Right kidney (tissue), 9 donors: Measurements from ENCODE around the gene SDHAF4.
"Not testable (repeated sequence)": the region's sequence is repeated elsewhere in the genome, so short reads cannot be mapped to it uniquely, and the experiment has no call there.

Experiments
- DNase-seq: peaks from one replicate; pipeline ENCODE4 v3.0.0-alpha.2; 2016
- long read RNA-seq, 8 donors: transcript quantifications; one replicate each; lab custom pipeline, GENCODE V29; 2026

Gene SDHAF4
- long read RNA-seq, donor 1, transcript SDHAF4-201 (3 exons, 1,196 nt) = major isoform, 15 of 20 reads
- long read RNA-seq, donor 1, partial matches to known transcripts = 0 of 20 reads
- long read RNA-seq, donor 1, other reads (novel, unspliced or antisense) = 5 of 20 reads
- long read RNA-seq, donor 2, transcript SDHAF4-201 (3 exons, 1,196 nt) = major isoform, 7 of 7 reads
- long read RNA-seq, donor 2, partial matches to known transcripts = 0 of 7 reads
- long read RNA-seq, donor 2, other reads (novel, unspliced or antisense) = 0 of 7 reads
- long read RNA-seq, donor 3, partial matches to known transcripts = 0 of 3 reads
- long read RNA-seq, donor 3, other reads (novel, unspliced or antisense) = 0 of 3 reads
- long read RNA-seq, donor 4, transcript SDHAF4-201 (3 exons, 1,196 nt) = major isoform, 6 of 6 reads
- long read RNA-seq, donor 4, partial matches to known transcripts = 0 of 6 reads
- long read RNA-seq, donor 4, other reads (novel, unspliced or antisense) = 0 of 6 reads
- long read RNA-seq, donor 5, partial matches to known transcripts = 0 of 4 reads
- long read RNA-seq, donor 5, other reads (novel, unspliced or antisense) = 0 of 4 reads
- long read RNA-seq, donor 6, transcript SDHAF4-201 (3 exons, 1,196 nt) = major isoform, 7 of 13 reads
- long read RNA-seq, donor 6, partial matches to known transcripts = 0 of 13 reads
- long read RNA-seq, donor 6, other reads (novel, unspliced or antisense) = 6 of 13 reads
- long read RNA-seq, donor 7, transcript SDHAF4-201 (3 exons, 1,196 nt) = major isoform, 15 of 17 reads
- long read RNA-seq, donor 7, partial matches to known transcripts = 0 of 17 reads
- long read RNA-seq, donor 7, other reads (novel, unspliced or antisense) = 0 of 17 reads
- long read RNA-seq, donor 8, transcript SDHAF4-201 (3 exons, 1,196 nt) = major isoform, 5 of 5 reads
- long read RNA-seq, donor 8, partial matches to known transcripts = 0 of 5 reads
- long read RNA-seq, donor 8, other reads (novel, unspliced or antisense) = 0 of 5 reads

DNA sequence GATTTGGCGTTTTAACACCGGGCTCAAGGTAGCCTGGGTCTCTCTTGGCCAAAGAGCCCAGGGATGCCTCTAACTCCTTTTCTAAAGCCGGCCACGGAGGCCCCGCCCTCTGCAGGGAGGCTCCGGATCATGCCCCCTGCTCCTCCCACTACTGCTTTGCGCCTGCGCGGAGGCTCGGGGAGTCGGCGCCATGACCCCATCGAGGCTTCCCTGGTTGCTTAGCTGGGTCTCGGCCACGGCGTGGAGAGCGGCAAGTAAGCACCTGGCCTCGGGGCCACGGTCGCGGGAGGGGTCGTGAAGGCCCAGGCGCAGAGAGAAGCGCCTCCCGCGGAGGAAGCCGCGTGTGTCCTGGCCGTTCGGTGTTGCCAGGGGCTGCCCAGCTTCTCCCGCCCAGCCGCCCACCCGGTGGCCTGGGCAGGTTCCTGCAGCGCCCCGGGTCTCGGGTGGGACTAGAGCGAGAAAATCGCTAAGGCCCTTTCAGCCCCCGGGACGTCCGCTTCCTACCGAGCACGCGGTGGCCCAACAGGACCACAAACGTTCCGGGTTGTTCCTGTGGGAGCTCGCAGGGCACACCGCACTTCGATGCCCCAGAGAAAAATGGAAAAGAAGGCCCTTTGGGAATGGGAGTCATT is at the start of gene SDHAF4:
Gene SDHAF4 (plus strand): TSS at position 180 of the 632 bp plus-strand sequence. CDS start 11 bp downstream, at position 191.
- peak; percentile 97 for DNase-seq

DNA sequence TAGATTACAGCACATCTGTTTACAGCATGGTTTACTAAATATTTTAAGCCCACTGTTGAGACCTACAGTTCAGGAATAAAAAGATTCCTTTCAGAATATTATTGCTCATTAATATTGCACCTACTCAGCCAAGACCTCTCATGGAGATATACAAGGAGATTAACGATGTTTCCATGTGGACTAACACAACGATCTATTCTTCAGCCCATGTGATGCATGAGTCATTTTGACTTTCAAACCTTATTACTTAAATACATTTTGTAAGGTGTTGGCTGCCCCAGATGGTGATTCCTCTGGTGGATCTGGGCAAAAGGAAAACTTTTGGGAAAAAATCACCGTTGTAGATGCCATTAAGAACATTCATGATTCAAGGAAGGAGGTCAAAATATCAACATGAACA is 48.0 kb upstream of the SDHAF4 start:
- DNase-seq = no peak

DNA sequence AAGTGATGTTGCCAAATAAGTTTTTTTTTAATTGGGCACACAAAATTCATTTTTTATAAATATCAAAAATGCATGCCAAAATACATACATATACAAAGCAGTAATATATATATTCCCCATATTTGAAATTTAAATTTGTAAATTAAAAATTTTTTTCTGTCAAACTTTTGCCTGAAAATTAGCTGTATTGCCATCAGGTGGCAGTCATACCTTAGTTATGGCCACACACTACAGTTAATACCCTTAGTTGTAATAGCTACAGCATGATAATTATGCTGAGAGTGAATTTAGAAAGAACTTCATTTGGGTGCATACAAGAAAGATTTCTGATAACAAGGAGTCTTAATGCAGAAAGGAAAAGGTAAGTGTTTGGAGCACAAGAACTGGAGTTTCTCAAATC is 46.2 kb upstream of the SDHAF4 start:
- no peak for DNase-seq

DNA sequence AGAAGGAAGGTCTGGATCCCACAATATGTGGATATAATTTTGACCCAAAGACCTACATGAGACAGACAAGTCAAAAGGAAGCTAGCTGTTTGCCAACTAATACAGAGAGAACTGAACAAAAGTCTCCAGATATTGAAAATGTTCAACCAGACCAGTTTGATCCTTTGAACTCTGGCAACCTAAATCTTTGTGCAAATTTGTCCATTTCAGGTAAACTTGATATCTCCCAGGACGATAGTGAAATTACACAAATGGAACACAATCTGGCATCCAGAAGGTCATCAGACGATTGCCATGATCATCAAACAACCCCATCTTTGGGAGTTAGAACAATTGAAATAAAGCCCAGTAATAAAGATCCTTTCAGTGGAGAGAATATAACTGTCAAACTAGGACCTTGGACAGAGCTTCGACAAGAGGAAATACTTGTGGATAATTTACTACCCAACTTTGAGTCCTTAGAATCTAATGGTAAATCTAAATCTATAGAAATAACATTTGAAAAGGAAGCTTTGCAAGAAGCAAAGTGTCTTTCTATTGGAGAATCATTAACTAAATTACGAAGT is 41.9 kb upstream of the SDHAF4 start:
- no peak for DNase-seq

DNA sequence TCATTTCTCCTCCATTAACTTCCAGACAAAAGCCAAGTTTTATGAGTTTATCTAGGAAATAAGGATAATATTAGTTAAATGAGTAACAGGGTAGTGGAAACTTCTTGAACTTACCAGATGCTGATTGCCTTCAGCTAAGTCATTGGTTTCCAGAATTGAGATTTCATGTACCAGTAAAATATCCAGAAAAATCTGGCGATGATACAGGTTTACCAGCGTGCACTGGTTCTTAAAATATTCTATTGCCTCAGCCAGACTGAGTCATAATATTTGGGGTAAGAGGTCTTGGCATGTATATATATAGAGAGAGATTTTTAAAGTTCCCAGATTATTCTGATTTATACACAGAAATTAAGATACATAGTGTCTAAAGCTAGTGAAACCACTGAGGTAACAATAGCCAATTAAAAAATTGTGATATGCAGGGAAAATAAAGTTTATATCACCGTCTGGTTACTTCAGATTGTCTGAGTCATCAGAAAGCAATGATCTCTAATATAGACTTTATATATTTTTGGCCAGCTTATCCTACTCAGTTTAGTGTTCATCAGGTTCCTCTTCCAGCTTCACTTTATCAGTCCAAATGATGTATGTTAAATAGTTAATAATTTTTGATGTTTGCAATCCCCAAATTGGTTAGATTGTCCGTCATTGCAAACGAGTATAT is 39.5 kb upstream of the SDHAF4 start:
- no peak for DNase-seq

DNA sequence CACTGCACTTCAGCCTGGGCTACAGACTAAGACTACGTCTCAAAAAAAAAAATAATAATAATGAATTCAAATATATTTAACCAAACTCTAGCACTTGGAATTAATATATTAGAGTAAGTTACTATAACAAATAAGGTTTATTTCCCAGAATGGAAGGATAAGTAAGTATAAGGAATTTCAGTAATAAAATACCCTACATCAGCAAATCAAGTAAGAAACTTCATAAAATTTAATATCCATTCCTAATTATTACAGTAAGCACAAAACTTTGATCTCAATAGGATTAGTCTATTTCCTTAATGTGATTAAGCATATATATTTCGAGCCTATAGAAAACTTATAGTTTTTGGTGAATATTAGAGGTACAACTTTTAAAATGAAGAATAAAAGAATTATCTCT is 36.7 kb upstream of the SDHAF4 start:
- no peak for DNase-seq

DNA sequence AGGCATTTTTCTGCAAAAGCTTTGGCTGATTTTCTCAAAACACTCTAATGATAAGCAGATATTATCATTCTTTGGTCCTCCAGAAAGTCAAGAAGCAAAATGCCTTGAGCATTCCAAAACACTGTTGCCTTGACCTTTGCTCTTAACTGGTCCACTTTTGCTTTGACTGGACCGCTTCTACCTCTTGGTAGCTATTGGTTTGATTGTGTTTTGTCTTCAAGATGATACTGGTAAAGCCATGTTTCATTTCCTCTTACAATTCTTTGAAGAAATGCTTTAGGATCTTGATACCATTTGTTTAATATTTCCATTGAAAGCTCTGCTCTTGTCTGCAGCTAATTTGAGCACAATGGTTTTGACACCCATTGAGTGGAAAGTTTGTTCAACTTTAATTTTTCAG is 35.6 kb upstream of the SDHAF4 start:
- no peak for DNase-seq

DNA sequence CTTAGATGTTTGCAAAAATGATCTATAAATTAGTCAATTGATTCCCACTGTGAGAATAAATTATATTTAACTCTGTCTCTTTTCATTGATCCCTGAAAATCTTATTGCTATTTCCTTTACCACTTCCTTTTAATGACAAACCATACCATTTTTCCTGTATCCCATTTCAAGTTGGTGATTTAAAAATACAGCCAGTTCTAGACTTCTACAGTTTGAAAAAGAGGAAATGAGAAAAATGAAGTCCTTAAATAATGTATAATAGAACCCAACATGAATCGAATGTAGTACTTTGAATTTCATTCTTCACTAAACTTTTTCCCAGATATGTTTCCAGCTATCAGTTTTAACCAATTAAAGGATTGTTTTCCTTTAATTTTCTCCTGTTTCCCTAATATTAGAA is 29.5 kb upstream of the SDHAF4 start:
- no peak for DNase-seq

DNA sequence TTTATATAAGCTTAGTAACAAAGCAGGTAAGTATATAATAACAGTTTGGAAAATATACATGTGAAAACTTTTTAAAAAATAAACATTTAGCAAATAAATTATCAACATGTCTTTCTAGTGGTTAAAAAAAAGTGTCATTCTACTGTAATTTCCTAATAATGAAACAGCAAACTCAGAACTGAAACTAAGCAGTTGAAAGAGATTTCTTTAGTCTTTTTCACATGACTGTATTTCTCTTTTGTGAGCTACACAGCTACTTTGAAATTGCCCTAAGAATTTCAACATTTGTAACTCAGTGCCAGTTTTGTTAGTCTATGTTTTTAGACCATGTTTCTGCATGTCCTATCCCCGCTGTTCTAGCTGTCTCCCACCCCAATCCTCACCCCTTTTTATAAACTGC is 28.4 kb upstream of the SDHAF4 start:
- no peak for DNase-seq

DNA sequence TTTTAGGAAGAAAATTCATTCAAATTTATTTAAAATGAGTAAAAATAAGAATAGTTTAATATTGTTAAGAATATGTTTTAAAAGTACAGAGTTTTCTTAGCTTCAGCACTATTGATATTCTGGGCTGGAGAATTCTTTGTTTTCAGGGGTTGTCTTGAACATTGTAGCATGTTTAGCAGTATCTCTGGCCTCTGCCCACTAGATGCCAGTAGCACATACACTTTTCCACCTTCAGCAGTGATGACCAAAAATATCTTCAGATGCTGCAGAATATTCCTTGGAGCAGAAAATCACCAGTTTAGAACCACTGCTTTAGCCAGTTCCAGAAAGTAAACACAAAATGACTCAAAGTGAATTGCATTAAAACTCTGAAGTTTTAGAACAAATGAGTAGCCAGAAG is 19.4 kb upstream of the SDHAF4 start:
- no peak for DNase-seq

DNA sequence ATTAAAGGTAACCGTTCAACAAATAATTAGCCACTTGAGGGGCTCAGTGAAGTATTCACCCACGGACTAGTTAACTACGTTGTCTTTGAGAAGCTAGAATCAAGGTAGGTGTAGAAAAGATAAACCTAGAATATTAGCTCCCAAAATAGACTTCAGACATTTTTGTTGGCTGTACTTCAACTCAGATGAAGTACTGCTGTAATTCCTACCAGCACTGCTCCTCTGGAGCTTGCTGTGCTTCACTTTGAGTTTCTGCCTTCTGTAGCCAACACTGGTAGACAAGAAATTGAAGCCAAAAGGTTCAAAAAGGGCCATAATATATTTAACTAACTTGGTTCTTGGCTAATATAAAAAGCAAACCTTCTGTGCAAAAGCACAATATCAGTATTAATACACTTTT is 18.8 kb upstream of the SDHAF4 start:
- no peak for DNase-seq

DNA sequence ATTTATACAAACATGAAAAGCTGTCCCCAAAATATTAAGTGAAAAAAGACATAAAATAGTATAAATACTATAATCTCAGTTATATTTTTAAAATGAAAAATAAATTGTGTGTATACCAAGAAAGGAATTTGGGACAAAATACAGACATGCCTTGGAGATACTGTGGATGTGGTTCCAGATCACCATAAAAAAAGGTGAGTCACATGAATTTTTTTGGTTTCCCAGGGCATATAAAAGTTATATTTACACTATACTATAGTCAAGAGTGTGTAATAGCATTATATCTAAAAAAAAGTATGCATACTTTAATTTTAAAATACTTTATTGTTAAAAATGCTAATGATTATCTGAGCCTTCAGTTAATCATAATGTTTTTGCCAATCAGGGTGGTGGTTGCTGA is 17.4 kb upstream of the SDHAF4 start:
- no peak for DNase-seq

DNA sequence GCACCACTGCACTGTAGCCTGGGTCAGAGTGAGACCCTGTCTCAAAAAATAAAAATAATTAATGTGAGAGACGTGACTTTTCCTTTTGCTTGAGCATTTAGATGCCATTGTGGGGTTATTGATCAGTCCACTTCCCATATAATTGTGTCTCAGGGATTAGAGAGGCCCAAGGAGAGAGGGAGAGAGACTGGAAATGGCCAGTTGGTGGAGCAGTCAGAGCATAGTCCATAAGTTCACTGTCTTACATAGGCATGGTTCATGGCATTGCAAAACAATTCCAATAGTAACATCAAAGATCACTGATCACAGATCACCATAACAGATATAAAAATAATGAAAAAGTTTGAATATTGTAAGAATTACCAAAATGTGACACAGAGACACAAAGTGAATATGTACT is 15.2 kb upstream of the SDHAF4 start:
- no peak for DNase-seq

DNA sequence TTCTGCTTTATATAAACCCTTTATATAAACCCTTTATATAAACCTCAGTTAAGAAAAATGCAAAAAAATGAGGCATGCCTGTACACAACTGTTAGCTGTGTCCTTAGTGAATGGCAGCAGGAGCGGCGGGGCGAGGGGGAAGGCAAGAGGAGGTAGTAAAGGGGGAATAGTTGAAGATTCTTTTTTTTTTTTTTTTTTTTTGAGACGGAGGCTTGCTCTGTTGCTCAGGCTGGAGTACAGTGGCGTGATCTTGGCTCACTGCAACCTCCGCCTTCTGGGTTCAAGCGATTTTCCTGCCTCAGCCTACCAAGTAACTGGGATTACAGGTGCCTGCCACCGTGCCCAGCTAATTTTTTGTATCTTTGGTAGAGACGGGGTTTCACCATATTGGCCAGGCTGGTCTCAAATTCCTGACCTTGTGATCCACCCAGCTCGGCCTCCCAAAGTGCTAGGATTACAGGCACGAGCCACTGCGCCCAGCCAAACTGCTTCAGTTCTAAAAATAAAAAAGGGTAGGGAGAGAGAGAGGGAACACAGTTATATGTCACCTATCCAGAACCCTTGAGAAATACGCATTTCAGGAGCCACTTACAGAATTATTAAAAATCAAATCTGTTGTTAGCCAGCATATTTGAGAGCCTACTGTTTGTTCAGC is 14.3 kb upstream of the SDHAF4 start:
- not testable (repeated sequence) for DNase-seq

DNA sequence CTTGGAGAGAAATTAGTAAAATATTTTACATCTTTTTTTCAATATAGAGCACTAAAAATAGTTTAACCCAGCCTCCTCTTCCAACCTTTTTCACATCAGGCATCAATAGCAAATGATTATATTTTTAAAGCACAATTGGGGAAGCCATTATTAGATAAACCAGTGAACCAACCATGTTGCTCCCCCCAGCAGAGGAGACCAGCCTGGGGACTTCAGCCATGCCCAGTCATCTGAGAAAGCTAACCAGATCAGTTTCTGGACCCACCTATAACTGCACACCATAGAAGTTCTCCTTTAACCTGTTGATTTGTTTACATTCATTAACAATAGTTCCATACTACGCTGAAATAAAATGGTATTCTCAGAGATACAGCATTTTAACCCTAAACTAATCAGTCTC is 13.8 kb upstream of the SDHAF4 start:
- DNase-seq = no peak

DNA sequence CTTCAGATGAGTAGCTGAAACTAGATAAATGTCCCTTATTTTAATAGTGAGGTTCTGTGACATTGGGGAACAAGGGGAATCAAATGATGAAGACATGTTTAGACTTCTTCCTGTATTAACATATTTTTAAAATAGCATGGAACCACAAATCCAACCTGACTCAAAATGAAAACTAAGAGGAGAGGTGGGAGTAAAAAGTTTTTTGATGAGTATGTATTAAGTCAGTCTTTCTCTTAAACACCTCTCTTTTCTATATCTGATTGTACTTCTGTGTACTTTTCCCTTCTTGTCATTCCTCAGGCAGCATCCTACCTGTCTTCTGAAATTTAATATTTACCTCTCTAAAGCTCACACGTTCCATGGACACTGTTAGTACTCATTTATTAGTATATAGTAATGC is 8.7 kb upstream of the SDHAF4 start:
- DNase-seq = no peak

DNA sequence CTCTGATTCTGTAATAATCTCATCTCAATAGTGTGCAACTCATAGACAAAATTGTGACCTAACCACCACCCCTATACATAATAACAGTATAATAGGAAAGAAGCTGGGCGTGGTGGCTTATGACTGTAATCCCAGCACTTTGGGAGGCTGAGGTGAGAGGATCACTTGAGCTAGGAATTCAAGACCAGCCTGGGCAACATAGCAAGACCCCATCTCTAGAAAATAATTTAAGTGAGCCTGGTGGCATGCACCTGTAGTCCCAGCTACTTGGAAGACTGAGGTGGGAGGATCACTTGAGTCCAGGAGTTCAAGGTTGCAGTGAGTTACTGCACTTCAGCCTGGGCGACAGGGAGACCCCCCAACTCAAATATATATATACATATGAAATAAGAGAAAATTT is 4.3 kb upstream of the SDHAF4 start:
- not testable (repeated sequence) for DNase-seq

DNA sequence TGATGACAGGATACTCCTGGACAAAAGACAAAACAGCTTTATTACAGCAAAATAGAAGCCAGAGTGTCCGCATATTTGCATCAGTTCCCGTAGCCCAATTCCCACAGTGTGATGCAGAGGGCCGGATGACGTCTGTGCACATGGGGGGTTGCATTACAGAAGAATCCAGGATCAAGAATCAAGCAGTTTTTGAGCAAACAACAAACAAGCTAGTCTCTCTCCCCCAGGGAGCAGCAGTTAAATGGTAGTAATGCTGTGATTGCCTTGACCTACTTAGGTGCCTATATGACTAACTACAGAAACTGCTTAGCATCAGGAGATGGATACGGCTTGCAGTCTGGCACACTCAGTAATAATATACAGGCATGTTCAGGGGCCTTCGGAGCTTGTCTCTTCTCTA is 3.2 kb upstream of the SDHAF4 start:
- DNase-seq = no peak

DNA sequence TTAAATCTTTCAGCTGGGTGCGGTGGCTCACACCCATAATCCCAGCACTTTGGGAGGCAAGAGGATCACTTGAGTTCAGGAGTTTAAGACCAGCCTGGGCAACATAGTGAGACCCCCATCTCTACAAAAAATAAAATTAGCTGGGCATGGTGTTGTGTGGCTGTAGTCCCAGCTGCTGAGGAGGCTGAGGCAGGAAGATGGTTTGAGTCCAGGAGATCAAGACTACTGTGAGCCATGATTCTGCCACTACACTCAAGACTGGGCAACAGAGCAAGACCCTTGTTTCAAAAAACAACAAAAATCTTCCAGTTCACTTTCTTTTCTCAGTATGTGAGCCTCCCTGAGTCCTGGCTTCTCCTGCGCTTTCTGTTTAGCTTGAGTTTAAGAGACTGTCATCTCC is 7.9 kb downstream of the SDHAF4 start:
- DNase-seq = no peak

DNA sequence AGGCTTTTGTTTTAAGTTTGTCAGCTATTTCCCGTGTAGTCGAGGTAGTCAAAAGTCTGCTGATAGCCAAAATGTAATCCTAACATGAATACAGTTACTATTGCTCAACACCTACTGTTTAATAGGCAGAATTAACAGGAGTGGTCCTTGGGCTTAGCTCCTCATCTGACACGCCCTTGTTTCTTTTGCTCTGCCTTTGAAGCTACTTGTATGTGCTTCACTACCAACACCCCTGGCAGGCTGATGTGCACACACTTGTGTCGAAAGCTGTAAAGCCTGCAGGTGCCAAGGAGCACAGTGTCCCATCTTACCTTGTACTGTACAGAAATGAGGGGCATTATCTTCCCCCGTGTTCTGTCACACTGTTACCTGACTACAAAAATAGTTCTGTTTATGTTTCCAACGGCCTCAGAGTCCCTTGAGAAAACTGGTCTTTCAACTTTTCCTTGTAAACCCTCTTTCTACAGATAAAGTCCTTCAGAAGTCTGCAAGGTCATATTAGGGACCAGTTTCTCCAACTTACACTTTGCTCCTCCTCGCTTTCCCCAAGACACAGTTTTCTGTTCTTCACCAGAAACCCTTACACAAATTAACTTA is 9.3 kb downstream of the SDHAF4 start:
- DNase-seq = no peak

DNA sequence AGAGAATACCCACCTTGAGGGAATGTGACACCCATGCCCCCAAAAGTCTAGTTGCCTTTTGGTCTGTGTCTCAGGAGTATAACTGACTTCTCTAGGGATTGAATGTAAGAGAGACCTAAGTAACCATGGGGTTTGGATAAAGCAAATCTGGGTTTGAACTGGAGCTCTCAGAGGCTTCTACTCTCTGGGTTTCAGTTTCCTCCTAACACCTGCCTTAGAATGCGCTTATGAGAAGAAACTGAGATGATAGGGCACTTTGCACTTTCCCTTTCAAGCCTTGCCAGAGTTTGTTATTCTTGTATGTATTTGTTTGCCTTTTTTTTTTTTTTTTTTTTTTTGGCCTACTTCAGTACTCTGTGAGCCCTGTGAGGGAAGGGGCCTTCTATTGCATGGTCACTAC is 19.4 kb downstream of the SDHAF4 start:
- DNase-seq = no peak
